ENCODE results near the gene DNAH7.

DNAH7 gene

DNA sequence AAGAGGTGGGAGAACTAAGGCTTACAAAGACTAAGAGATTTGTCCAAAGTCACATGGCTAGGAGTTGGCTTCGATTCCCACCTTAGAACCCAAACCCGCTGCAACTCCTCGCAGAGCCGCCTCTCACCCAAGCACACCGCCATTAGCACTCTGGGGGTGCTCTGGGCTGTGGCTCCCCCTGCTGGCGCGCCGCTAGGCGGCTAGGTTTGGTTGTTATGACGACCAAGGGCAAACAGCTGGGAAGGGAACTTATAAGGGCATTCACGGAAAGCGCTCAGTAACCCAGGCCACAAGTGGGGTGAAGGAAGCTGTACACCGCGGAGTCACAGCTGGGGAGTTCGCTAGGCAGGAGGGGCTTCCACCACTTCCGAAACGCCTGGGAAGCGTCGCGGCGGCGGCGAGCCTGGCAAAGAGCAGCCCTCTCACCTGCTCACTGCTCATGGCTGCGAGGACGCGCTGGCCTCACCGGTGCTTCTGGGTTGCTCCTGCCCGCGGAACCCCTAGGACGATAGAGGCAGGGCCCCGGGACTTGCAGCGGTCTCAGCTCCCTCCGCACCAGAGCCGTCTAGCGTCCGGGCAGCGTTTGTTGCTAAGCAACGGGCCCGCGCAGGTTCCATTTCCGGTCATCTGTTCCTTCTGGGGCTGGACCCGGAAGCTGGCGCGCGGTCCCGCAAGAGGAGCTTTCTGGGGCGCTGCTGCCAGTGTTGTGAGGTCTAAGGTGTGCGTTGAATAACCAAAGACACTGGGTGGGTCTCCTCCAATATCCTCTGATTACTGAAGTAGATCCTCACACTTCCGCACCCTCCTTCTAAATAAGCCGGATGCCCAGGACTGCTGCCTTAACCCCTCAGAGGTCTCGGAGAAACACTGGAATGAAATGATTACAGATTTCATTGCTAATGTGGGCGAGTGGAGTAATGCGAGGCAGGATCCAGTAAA, at the start of gene DNAH7:
TSS of gene DNAH7 (minus strand) at position 567 of the 939 bp plus-strand sequence. CDS start at position 441, 126 bp downstream.
- peaks cover 3% of the 10 kb centered on the region for H3K27me3 Mint-ChIP-seq
- H3K9me3 Mint-ChIP-seq = no peaks in the 10 kb centered on the region
- H3K4me3 Mint-ChIP-seq = peak within 1 kb of the TSS; percentile 85
- no peaks in the 10 kb centered on the region for H3K36me3 Mint-ChIP-seq (ENCODE audit: low read depth)
- peak within 1 kb of the TSS; percentile 71 for H3K27ac Mint-ChIP-seq
- H3K4me1 Mint-ChIP-seq (ENCODE audit: low read depth) = peaks cover 6% of the 10 kb centered on the region

DNA sequence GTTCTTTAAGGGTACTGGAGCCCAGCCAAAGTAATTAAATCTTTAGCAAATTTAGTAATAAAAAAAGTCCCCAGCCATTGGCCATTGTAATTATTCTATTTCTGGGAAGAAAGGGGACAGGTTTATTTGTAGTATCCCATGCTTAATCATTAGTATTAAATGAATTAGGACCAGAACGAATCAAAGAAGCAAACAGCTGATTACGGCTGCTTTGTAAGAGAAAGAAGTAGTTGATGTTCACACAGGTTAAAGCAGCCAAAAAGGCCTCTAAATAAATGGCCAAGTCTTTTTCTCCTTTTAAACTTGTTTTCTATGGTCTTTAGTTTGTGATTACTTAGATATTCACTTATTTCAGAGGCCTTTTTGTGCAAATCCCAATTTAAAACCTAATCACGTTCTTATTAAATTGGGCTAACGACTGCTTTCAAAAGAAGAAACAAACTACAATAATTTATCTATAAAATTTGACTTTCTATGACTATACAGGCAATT, 48.6 kb upstream of the DNAH7 start:
- Mint-ChIP-seq H3K4me1 (ENCODE audit: low read depth) (peaks cover 13% of the 10 kb centered on the region), H3K27me3 (no peaks in the 10 kb centered on the region), H3K27ac (no peak overlapping the region), H3K4me3 (no peak overlapping the region), H3K9me3 (no peaks in the 10 kb centered on the region), H3K36me3 (ENCODE audit: low read depth) (no peaks in the 10 kb centered on the region)

DNA sequence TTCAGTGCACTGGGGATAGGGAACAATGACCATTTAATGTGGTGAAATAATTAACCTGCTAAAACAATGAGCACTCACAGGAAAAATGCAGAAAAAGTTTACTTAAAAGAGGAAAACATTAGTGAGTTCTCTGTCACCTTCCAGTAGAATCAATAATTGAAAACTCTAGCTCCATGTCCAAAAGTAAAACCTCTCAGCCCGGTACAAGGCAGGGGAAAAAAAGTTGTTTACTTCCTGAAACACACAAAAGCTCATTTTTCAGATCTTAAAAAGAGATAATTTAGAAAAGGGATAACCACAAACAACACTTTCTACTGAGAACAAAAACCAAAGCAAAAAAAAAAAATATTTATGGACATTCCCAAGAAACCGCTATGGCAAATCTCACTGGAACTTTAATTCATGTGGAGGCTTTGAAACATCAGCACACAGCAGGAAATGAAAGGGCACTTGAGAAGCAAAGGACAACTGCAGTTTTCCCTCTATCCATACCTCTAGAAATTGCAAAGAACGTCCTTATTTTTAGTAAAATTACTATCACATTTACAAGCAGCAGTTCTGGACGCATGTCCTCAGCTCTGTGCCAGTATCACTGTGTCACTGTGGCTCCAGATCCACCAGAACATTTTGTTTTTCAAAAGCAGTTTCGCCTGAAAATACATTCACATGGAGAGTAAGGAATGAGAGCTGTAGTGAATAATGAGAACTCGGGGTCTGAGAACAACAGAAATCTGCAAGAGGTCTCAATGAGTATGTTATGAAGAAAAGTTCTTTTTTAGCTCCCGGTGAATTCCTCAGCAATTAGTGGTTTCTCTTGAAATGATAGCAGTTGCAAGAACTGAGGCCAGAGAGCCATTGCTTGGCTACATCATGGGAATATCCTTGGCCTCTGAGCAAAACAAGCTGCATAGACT, 44.7 kb upstream of the DNAH7 start:
- Mint-ChIP-seq H3K4me3 (no peak overlapping the region), H3K4me1 (ENCODE audit: low read depth) (peaks cover 18% of the 10 kb centered on the region), H3K9me3 (no peaks in the 10 kb centered on the region), H3K27ac (no peak overlapping the region), H3K36me3 (ENCODE audit: low read depth) (no peaks in the 10 kb centered on the region), H3K27me3 (no peaks in the 10 kb centered on the region)

DNA sequence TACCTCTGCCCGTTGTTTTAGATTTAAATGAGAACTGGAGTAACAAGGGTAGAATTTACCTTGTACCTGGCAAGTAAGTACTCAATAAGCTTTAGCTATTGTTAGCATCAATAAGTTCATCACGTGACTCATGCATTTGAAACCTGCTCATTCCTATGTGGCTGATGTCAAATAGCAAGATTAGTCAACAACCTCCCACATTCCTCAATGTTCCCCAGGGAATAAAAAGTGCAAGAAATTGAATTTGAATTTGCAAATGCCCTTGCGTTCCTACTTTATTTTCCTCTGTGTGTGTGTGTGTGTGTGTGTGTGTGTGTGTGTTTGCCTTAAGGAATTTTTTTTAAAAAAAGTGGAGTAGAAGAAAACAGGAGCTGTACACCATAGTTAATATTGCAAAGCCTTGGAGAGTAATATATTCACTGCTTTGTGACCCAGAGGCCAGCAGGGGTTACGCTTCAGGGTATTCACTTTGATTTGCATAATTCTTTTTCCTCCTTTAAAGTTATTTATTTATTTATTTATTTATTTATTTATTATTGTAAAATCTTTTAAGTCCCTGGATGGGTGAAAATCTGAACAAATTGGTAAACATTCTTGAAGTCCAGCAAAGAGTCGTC, 43.9 kb upstream of the DNAH7 start:
- Mint-ChIP-seq H3K27me3 (no peaks in the 10 kb centered on the region), H3K4me1 (ENCODE audit: low read depth) (peaks cover 23% of the 10 kb centered on the region), H3K4me3 (no peak overlapping the region), H3K27ac (no peak overlapping the region), H3K9me3 (peaks cover 5% of the 10 kb centered on the region), H3K36me3 (ENCODE audit: low read depth) (no peaks in the 10 kb centered on the region)

DNA sequence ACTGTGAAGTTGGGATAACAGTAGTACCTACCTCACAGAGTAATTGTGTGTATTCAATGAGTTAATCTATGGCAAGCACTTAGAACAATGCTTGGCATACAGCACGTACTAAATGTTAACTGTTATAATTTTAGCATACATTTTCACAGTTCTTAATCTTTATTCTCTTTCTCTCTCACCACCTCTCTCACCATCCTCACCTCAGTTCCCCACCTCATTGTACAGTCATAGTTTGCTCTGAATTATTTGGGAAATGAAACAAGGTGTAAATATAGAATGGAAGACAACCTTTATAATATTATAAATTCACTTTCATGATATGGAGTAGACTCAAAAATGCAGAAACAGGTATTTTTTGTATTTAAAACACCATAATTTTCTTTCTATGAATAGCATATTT, 40.0 kb upstream of the DNAH7 start:
- no peak overlapping the region for H3K27ac Mint-ChIP-seq
- H3K27me3 Mint-ChIP-seq = no peaks in the 10 kb centered on the region
- no peaks in the 10 kb centered on the region for H3K36me3 Mint-ChIP-seq (ENCODE audit: low read depth)
- H3K9me3 Mint-ChIP-seq = peaks cover 9% of the 10 kb centered on the region
- H3K4me1 Mint-ChIP-seq (ENCODE audit: low read depth) = peaks cover 49% of the 10 kb centered on the region
- H3K4me3 Mint-ChIP-seq = no peak overlapping the region

DNA sequence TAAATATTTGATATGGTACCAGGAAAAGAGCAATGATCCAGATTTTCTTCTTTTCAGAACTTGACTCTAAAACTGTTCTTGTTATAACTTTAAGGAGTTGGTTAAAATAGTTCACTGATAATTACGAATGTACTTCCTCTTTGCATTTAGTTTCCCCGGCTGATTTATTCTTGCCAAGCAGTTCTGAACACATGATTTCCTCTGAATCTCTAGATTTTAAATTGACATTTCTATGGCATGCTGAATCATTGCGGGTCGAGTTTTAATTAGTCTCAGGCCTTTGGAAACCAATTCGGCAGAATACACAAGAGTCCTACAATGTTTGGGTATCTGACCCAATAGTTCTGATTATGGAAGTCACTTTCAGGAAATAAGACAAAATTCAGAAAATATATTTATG, 37.3 kb upstream of the DNAH7 start:
- no peaks in the 10 kb centered on the region for H3K27me3 Mint-ChIP-seq
- H3K27ac Mint-ChIP-seq = peak overlapping the region; percentile 42
- H3K9me3 Mint-ChIP-seq = peaks cover 9% of the 10 kb centered on the region
- peaks cover 56% of the 10 kb centered on the region for H3K4me1 Mint-ChIP-seq (ENCODE audit: low read depth)
- no peaks in the 10 kb centered on the region for H3K36me3 Mint-ChIP-seq (ENCODE audit: low read depth)
- peak overlapping the region; percentile 44 for H3K4me3 Mint-ChIP-seq

DNA sequence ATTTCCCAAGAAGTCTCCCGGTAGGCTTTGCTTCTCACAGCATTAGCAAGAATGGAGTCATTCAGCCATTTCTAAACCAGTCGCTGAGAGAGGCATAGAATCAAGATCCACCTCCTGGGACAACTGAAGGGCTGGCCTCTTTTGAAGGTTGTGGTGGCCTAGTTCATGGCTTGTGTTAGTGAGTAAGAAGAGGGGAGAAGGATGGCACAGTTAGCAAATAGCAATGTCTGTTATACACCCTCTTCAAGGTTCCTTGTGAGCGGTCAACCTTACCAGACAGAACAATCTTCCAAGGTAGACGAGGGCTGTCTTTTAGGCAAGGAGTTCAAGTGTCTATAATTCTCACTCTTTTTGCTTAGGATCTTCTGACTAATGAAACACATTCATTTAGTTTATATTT, 35.4 kb upstream of the DNAH7 start:
- Mint-ChIP-seq H3K4me1 (ENCODE audit: low read depth) (peaks cover 68% of the 10 kb centered on the region), H3K4me3 (no peak overlapping the region), H3K27ac (no peak overlapping the region), H3K36me3 (ENCODE audit: low read depth) (no peaks in the 10 kb centered on the region), H3K9me3 (peaks cover 9% of the 10 kb centered on the region), H3K27me3 (no peaks in the 10 kb centered on the region)

DNA sequence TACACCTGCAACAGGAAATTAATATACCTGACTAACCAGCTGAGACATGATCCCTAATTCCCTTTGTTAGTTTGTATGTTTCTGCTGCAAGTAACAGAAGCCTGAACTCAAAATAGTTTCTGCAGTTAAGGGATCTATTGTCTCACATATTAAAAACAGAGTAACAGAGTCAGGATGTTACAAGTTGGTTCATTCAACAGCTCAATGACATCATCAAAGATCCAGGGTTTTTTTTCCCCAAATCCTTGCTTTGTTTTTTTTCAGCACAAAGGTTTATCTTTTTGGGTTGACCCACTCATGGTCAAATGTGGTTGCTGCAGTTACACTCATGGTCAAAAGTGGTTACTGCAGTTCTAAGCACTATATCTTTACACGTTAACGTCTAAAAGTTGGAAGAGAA, 35.0 kb upstream of the DNAH7 start:
- H3K36me3 Mint-ChIP-seq (ENCODE audit: low read depth) = no peaks in the 10 kb centered on the region
- no peak overlapping the region for H3K27ac Mint-ChIP-seq
- H3K27me3 Mint-ChIP-seq = no peaks in the 10 kb centered on the region
- H3K4me1 Mint-ChIP-seq (ENCODE audit: low read depth) = peaks cover 68% of the 10 kb centered on the region
- peaks cover 9% of the 10 kb centered on the region for H3K9me3 Mint-ChIP-seq
- H3K4me3 Mint-ChIP-seq = no peak overlapping the region

DNA sequence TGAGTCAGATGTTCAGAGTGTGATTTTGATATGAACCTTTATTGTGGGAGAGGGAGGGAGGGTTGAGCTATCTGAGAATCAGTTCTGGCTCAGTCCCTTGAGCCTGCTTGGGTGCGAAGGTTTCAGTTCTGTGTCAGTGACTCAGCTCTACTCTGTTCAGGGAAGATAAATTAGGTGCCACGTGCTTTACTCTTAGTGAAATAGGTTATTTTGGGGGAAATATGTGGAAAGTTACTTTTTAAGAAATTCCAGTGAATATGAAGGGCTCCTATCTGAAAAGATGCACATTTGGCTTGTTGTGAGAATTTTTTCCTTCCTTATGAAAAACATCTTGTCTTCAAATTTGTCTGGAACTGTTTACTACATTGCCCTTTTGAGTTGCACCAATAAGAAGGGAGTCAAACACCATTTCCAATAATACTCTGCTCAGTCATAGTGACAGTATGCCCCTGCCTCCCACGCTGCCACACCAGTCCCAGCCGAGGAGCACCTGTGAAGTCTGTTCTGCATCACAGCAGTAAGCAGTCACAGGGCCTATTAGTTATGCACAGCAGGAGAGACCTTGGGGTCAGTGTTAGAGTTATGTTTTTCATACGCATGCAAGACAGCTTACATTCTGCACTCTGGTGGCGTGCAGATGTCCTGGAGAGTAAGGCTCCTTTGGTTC, 32.8 kb upstream of the DNAH7 start:
- no peak overlapping the region for H3K4me3 Mint-ChIP-seq
- H3K36me3 Mint-ChIP-seq (ENCODE audit: low read depth) = no peaks in the 10 kb centered on the region
- H3K4me1 Mint-ChIP-seq (ENCODE audit: low read depth) = peaks cover 60% of the 10 kb centered on the region
- peaks cover under 1% of the 10 kb centered on the region for H3K9me3 Mint-ChIP-seq
- H3K27ac Mint-ChIP-seq = peak overlapping the region; percentile 79
- no peaks in the 10 kb centered on the region for H3K27me3 Mint-ChIP-seq

DNA sequence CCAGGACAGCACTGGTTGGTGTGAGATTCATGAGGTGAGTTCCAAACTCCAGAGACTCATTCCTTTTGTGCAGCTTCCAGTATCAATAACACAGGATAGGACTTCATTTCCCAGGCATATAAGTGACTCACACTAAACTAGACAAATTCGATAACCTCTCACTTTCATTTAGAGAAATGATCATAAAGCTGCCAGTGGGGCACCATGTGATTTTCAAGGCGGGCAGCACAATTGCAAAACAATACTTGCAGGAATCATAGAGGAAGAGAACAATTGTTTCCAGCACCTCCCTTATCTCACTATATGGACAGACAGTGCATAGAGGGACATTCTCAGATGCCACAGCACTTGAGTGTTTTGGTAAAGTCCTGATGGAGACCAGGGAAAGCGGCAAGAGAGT, 31.3 kb upstream of the DNAH7 start:
- Mint-ChIP-seq H3K27me3 (no peaks in the 10 kb centered on the region), H3K4me1 (ENCODE audit: low read depth) (peaks cover 46% of the 10 kb centered on the region), H3K9me3 (no peaks in the 10 kb centered on the region), H3K4me3 (no peak overlapping the region), H3K27ac (no peak overlapping the region), H3K36me3 (ENCODE audit: low read depth) (no peaks in the 10 kb centered on the region)

DNA sequence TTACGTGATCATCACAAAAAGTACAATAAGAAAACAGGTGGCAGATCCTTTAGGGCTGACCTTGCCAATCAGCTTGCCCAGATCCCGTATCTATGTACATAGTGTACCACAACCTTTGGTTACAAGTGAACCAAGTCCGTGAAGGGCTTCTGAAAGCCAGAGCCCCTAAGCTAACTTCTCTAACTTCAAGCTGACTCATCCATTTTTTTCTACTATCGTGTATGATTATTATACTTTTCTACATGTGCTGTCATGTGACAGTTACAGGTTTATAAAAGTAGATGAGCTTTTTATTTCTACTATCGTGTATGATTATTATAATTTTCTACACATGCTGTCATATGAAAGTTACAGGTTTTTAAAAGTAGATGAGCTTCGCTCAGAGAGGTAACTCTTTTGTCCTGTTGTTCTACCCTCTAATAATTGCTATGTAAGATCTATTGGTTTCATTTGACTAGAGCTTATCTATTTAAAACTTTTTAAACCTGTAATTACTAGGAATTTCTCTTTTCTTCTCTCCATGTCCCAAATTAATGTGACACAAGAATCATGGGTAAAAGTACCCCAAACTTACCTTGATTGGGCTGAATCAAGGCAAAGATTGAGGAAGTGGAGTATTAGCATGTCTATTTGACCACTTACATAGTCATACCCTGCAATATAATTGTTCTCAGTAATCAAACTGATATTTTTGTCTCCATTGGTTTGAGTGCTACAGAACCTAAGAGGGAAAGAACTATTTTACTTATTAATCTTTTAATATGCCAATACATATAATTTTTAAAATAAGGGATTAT, 29.4 kb upstream of the DNAH7 start:
- peaks cover 32% of the 10 kb centered on the region for H3K4me1 Mint-ChIP-seq (ENCODE audit: low read depth)
- peaks cover 10% of the 10 kb centered on the region for H3K36me3 Mint-ChIP-seq (ENCODE audit: low read depth)
- H3K27ac Mint-ChIP-seq = no peak overlapping the region
- peaks cover 5% of the 10 kb centered on the region for H3K9me3 Mint-ChIP-seq
- no peaks in the 10 kb centered on the region for H3K27me3 Mint-ChIP-seq
- no peak overlapping the region for H3K4me3 Mint-ChIP-seq

DNA sequence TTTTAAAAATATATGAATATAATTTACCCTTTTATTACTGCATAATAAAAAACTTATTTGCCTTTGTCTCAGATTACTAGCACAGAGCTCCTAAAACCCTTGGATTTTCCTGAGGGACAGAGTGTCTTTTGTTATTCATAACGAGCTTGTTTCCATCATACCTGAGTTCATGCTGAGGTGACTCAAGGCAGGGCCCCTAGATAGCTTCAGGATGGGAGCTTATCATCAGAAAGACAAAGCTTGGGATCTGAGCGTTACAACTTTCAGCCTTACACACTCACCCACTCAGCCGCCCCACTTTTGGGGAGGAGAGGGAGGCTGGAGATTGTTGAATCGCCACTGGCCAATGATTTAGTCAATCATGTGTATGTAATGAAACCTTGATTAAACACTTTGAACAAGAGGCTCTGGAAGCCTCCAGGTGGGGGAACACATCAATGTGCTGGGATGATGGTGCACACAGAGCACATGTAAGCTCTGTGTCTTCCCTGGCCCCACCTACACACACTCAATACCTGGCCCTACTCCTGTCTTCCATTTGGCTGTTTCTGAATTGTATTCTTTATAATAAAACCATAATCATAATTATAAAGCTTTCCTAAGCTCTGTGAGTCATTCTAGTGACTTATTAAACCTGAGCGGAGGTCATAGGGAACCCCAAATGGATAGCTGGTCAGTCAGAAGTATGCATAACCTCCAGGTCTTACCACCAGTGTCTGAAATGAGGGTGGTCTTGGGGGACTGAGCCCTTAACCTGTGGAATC, 28.5 kb upstream of the DNAH7 start:
- Mint-ChIP-seq H3K4me3 (no peak overlapping the region), H3K36me3 (ENCODE audit: low read depth) (peaks cover 10% of the 10 kb centered on the region), H3K4me1 (ENCODE audit: low read depth) (peaks cover 23% of the 10 kb centered on the region), H3K27me3 (no peaks in the 10 kb centered on the region), H3K9me3 (peaks cover 6% of the 10 kb centered on the region), H3K27ac (no peak overlapping the region)

DNA sequence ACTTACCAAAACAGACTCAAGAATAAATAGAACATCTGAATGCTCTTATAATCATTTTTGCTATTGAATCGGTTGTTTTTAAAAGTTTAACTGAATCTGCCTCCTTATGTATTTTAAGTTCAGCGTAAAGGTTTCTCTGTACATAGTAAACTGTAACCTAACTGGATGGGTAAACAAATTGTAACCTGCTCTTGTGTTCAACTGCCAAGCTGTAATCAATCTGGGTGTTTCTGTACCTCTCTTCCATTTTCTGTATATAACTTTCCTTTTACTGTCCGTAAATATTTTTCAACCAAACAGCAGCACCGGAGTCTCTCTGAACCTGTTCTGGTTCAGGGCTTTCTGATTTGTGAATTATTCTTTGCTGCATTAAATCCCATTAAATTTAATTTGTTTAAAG, 27.6 kb upstream of the DNAH7 start:
- H3K4me3 Mint-ChIP-seq = no peak overlapping the region
- no peak overlapping the region for H3K27ac Mint-ChIP-seq
- H3K27me3 Mint-ChIP-seq = no peaks in the 10 kb centered on the region
- H3K36me3 Mint-ChIP-seq (ENCODE audit: low read depth) = peaks cover 10% of the 10 kb centered on the region
- peaks cover 8% of the 10 kb centered on the region for H3K9me3 Mint-ChIP-seq
- peaks cover 14% of the 10 kb centered on the region for H3K4me1 Mint-ChIP-seq (ENCODE audit: low read depth)

Data from stimulated activated naive CD8-positive, alpha-beta T cell treated with anti-CD3 and anti-CD28 coated beads, Interleukin-15, Interleukin-2, amounts not matched to agents 100 ng/mL and 50 ng/mL, for 24 hours (primary cell).